Measurements from ENCODE around the gene USP6NL.
A peak's percentile ranks its signal among the peaks of the same experiment; 100 is the strongest.
"Not testable (repeated sequence)": the region's sequence is repeated elsewhere in the genome, so short reads cannot be mapped to it uniquely, and the experiment has no call there.

The USP6NL gene

GRCh38 chr10:11636697-11637303, 25.4 kb upstream of the USP6NL start:
- CTCF ChIA-PET: interaction anchor here (0.8 kb wide), 1 partner anchor 16 kb away, joined by 3 read pairs; no protein-coding TSS in a partner anchor
- POLR2A ChIA-PET: no interaction called here
- DNase-seq (ENCODE audit: extremely low spot score): no peak
- no peak for TF ChIP-seq CTCF (IDR thresholded peaks at IDR 0.05; ENCODE audit: control extremely low read depth, extremely low read depth, low read depth, missing control alignments)

GRCh38 chr10:11631890-11632587, 20.6 kb upstream of the USP6NL start:
- peak; percentile 60 for DNase-seq (ENCODE audit: extremely low spot score)
- ChIA-PET POLR2A (no interaction called here), CTCF (interaction anchor here (1.3 to 1.8 kb wide), 2 partner anchors 14 to 117 kb away, joined by 3 to 5 read pairs; no protein-coding TSS in a partner anchor)
- no peak for TF ChIP-seq CTCF (IDR thresholded peaks at IDR 0.05; ENCODE audit: control extremely low read depth, extremely low read depth, low read depth, missing control alignments)

- ChIA-PET POLR2A (no interaction called here), CTCF (interaction anchor here (1.3 kb wide), 1 partner anchor 116 kb away, joined by 3 read pairs; no protein-coding TSS in a partner anchor)
- no peak for DNase-seq (ENCODE audit: extremely low spot score)
- no peak for TF ChIP-seq CTCF (IDR thresholded peaks at IDR 0.05; ENCODE audit: control extremely low read depth, extremely low read depth, low read depth, missing control alignments)
Observed at GRCh38 chr10:11631291-11631690, 19.8 kb upstream of the USP6NL start.

GRCh38 chr10:11629731-11630130, 18.3 kb upstream of the USP6NL start:
- ChIA-PET POLR2A (no interaction called here), CTCF (no interaction called here)
- no peak for DNase-seq (ENCODE audit: extremely low spot score)
- no peak for TF ChIP-seq CTCF (IDR thresholded peaks at IDR 0.05; ENCODE audit: control extremely low read depth, extremely low read depth, low read depth, missing control alignments)

GRCh38 chr10:11627941-11628340, 16.5 kb upstream of the USP6NL start:
- POLR2A ChIA-PET; DNase-seq (ENCODE audit: extremely low spot score): not testable (repeated sequence)
- CTCF ChIA-PET: interaction anchor here (1.2 to 1.5 kb wide), 3 partner anchors 16 to 113 kb away, joined by 3 to 5 read pairs (median 3); no protein-coding TSS in a partner anchor

- ChIA-PET POLR2A (no interaction called here), CTCF (no interaction called here)
- TF ChIP-seq CTCF (IDR thresholded peaks at IDR 0.05; ENCODE audit: control extremely low read depth, extremely low read depth, low read depth, missing control alignments): no peak
- no peak for DNase-seq (ENCODE audit: extremely low spot score)
Observed at GRCh38 chr10:11626071-11626470, 14.6 kb upstream of the USP6NL start.

GRCh38 chr10:11625019-11625735, 13.7 kb upstream of the USP6NL start:
- peak; percentile 66 for DNase-seq (ENCODE audit: extremely low spot score)

More at GRCh38 chr10:11625019-11625735, 13.7 kb upstream of the USP6NL start:
- ChIA-PET CTCF (no interaction called here), POLR2A (no interaction called here)
- TF ChIP-seq CTCF (IDR thresholded peaks at IDR 0.05; ENCODE audit: control extremely low read depth, extremely low read depth, low read depth, missing control alignments): no peak

Measured in GM10248 (cell line).